Middle frontal gyrus (tissue), 1 donor: ENCODE measurements around the gene ATXN10.

Source experiments
- DNase-seq: peaks from one replicate; pipeline ENCODE4 v3.0.0-alpha.2; 2015; ENCODE audit warnings: low spot score; ENCODE audit errors: extremely low spot score

The ATXN10 gene

GRCh38 chr22:45819305-45819704 is 147.7 kb downstream of the ATXN10 start:
- no peak for DNase-seq

- DNase-seq = no peak
Observed at GRCh38 chr22:45823336-45823735, 151.7 kb downstream of the ATXN10 start.

- DNase-seq = no peak
Observed at GRCh38 chr22:45826520-45826919, 154.9 kb downstream of the ATXN10 start.

DNA sequence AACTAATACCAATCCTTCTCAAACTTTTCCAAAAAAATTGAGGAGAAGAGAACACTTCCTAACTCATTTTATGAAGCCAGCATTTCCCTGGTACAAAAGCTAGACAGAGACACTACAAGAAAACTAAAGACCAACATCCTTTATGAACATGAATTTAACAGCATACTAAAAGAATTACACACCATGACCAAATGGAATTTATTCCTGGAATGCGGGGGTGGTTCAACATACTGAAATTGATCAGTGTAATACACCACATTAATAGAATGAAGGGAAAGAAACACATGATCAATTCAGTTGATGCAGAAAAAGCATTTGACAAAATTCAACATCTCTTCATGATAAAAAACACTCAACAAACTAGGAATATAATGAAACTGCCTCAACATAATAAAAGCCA is 157.2 kb downstream of the ATXN10 start:
- no peak for DNase-seq

DNA sequence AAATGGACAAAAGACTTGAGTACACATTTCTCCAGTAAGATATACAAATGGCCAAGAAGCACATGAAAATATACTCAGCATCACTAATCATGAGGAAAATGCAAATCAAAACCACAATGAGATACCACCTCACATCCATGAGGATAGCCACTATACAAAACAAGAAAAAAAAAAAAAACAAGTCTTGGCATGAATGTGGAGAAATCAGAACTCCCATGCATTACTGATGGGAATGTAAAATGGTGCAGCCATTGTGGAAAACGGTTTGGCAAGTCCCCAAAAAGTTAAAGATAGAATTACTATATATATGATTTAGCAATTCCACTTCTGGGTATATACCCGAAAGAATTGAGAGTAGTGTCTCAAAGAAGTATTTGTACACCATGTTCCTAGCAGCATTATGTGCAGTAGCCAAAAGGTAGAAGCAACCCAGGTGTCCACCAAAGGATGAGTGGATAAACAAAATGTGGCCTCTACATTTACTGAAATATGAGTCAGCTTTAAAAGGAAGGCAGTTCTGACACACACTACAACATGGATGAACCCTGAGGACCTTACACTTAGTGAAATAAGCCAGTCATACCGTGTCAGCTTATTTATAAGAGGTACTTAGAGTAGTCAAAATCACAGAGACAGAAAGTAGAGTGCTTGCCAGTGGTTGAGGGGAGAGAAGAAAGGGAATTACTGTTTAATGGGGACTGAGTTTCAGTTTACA is 159.1 kb downstream of the ATXN10 start:
- no peak for DNase-seq

GRCh38 chr22:45831394-45831793 is 159.8 kb downstream of the ATXN10 start:
- no peak for DNase-seq

DNA sequence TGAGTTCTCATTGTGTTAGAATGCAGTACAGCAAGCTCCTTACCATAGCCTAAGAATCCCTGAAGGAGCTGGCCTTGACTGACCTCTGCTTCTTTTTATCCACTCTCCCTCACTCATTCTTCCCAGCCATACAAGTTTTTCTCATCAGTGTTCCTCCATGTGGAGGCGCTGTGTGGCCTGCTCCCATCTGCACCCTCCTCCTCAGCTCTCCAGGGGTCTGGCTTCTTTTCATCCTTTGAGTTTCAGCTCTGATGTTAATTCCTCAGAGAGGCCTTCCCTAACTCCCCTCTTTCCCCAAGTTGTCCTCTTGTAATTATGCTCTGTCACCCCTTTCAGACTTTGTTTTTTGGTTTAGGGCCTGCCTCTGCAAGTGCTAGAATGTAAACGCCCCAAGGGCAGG is 160.5 kb downstream of the ATXN10 start:
- no peak for DNase-seq

DNA sequence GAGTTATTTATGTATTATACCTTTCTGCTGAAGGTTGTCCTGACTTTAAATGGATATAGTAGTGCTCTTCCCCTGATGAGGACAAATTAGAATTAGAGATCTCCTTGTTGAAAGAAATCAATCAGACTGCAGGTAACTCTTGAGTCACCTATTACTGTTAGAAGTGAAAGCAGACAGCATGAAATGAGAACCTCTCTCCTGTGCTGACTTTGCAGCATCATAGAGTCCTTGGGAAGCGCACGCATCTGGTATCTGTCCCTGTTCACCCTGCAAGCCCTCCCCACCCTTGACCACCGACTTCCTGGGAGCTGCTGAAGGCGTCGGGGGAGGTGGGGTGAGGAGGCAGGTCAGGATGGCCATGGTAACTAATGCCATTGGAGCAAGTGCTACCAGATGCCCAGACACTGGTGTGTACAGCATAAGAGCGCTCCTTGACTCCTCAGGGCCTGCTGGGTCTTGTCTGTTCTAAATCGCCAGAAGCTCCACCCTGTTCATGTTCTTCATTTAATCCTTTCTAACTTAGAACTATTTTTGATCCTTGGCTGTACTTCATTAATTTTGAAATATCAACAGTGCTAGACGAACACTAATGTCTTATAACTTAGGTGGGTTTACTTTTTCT is 161.4 kb downstream of the ATXN10 start:
- no peak for DNase-seq

GRCh38 chr22:45833613-45834012 is 162.0 kb downstream of the ATXN10 start:
- no peak for DNase-seq

- no peak for DNase-seq
Observed at GRCh38 chr22:45834241-45834640, 162.6 kb downstream of the ATXN10 start.

DNA sequence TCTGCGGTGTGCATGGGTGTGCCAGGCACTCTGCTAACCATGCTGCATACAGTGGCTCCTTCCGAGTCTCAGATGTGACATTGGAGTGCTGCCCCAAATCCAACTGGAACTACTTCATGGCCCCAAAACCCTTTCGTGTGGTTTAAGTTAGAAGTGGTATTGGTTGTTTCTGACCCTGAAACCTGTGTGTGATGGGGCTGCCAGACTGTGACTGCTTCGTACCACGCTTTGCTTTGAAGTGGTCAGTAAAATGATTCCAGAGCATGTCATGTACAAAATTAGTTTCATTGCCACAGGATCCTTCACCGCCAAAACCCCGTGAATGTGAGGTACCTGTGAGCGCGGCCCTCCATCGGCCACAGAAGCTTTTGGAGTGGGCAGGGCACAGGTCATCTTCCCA is 163.2 kb downstream of the ATXN10 start:
- DNase-seq = no peak

DNA sequence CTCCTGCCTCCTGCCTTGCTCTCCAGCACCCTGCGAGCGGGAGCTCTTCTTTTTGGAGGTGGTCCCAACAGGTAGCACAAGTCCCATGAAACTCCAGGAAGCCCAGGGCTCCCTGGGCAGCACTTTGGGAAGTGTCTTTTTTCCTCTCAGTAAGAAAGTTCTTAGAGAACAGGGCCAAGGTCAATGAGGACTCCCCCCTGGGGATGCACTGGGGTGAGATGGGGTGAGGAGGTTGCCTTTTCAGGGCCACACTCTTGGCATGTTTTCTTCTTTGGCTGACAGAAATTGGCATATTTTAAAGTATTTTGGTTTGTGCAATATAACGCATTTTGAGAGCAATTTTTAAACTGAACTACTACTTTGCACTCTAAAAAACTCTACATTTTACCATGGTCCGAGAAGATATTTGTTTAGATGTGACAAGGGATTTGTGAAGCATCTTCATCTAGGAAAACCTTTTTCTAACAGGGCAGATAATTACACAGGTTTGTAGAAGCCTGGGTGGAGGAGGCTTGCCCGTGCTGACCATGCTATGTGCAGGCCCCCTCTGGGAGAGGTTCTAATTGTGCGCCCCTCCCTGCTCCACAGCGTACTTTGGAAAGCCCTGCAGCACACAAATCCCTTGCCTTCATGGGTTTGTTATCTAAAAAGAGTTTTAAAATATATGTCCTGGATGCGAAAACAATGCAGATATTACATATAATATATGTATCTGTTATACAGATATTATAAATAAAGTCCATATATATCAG is 165.0 kb downstream of the ATXN10 start:
- DNase-seq = no peak

DNA sequence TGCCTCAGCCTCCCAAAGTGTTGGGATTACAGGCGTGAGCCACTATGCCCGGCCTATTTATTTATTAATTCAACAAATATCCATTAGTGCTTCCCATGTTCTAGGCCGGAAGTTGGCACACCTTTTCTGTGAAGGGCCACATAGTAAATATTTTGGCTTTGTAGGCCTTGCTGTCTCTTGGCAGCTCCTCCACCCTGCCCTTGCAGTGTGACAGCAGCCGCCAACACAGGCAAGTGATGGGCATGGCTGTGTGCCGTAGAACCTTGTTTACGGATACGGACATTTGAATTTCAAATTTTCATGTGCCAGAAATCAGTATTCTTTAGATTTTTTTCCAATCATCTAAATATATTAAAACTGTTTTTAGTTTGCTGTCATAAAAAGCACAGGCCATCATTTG is 165.9 kb downstream of the ATXN10 start:
- DNase-seq = no peak

DNA sequence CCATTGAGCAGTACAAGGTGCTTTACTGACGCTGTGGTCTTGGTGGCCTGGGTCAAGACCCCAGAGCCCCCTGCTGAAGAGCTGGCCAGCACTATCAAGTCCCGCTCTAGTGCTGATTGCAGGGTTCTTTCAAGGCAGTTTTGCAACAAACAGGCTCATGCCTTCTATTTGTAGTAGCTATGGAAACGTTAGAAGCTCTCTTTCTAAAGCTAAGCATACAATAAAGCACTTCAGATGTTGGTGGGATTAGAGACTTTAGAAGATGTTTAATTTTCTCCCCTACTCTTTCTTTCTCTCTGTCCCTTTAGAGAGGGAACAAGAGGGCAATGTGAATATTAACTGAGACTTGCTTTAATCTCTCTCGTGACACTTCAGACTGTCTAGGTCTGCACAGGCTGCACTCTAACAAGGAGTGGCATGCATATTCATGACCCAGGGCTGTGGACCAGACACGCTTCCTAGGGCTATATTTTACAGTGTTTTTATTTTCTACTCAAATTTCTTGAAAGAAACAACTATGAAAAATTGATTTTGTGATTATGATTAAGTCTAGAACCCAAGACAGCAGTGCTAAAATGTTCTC is 166.8 kb downstream of the ATXN10 start:
- no peak for DNase-seq

- DNase-seq = no peak
Observed at GRCh38 chr22:45840483-45840882, 168.8 kb downstream of the ATXN10 start.

DNA sequence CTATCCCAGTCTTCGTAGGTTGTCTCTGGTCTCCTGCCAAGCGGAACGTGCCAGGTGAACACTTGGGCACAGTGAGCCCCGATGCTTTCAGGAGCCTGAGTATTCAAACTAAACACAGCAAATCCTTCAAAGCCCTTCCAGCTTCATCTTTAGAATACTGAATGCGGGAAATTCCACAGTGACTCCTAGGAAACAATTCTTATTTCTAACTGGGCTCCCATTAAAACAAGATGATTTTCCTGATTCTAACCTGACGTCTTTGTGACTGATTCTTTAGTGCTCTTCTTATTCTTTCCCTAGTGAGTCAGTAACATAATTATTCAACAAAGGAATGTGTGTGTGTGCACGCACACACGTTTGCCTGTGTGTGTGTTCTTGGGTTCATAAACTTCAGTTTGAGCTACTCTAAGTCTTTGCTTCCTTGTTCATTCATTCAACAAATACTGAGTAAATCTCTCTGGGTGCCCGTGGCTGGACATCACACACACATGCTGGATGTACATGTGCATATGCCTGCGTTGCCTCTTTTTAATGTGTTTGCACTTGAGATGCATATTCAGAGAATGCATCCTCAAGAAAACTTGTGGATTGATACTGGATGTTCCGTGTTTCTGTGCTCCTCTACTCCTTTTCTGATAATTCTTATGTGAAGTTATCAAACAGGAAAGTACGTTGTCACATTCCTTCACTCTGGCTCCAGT is 170.8 kb downstream of the ATXN10 start:
- no peak for DNase-seq

- DNase-seq = no peak
Observed at GRCh38 chr22:45843031-45843430, 171.4 kb downstream of the ATXN10 start.

DNA sequence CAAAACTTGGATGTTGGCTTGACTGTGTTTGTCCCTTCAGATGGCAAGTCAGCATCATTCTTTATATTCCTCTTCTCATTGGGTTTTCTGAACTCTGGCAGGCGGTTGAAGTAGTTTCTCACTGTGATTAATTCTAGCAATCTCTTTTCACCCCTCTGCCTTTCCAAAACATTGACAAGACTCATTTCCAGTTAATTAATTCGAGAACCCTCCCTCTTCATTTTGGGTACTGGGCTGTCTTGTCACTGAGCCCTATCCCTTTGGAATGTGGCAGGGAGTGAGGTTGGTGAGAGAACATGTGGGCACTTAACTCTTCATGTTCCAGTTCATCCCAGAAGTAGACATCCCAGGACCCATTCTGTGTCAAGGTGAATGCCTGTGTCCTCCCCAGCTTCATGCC is 172.4 kb downstream of the ATXN10 start:
- DNase-seq = no peak

DNA sequence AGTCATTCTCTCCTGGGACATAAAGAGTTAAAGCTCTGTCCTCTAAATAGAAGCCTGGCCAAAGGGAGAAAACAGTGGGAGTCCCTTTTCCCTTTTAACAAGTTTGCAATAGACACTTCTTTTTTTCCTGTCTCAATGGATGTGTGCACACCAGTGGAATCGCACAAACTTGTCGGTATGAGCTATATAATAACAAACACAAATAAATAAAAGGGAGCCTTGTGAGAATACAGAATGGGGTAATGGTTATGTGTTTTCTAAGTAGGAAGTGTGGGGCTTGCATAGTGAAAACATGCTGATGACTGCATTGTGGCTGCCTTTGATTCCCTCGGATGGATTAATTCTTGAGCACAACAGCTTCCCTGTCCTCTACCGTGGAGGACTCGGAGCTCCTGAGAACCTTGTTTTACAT is 173.4 kb downstream of the ATXN10 start:
- no peak for DNase-seq

DNA sequence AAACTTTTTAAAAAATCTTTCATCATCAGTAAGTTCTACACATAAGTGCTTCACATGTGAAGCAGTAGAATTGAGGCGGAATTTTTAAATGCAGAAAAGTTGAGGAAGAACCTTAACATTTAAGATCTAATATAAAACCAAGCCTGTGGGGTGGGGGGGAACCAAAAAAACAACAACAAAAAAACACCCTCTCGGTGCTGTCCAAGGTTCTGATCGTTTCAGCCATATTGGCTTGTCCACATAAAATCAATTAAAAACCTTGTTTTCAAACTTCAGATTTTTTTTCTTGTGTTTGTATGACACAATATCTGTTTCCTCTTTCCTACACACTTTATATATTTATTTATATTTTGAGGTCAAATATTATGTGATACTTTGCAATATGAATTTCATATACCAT is 175.3 kb downstream of the ATXN10 start:
- no peak for DNase-seq

- no peak for DNase-seq
Observed at GRCh38 chr22:45848904-45849303, 177.3 kb downstream of the ATXN10 start.

DNA sequence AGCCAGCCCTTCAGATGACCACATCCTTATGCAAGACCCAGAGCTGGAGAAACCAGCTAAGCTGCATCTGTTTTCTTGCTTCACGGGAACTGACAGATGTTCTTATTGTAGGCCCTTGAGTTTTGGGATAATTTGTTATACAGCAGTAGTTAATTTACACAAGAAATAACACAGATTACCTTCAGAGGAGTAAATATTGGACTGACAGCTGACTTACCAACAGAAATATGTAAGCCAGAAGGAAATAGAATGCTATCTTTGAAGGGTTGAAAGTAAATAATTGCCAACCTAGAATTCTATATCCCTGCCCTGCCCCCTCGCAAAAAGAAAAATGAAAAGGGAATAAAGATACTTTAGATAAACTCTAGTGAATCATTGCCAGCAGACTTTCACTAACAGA is 181.2 kb downstream of the ATXN10 start:
- no peak for DNase-seq
